Measurements from ENCODE around the gene GEMIN4.

The GEMIN4 gene

GRCh38 chr17:752002-752619 lies at the start of gene GEMIN4 (continued):
- no peak for TF ChIP-seq ZNF560 (tag by site-specific recombination; IDR thresholded peaks at IDR 0.05; ENCODE audit: borderline replicate concordance)
- TF ChIP-seq ZNF416 (tag by site-specific recombination; IDR thresholded peaks at IDR 0.05) = no peak
- no peak for TF ChIP-seq MZF1 (tag by site-specific recombination; IDR thresholded peaks at IDR 0.05; ENCODE audit: borderline replicate concordance)
- TF ChIP-seq ZSCAN23 (tag by site-specific recombination; IDR thresholded peaks at IDR 0.05) = 0 out of 2 replicates have a peak, but pooled peaks have one; percentile 38
- TF ChIP-seq ZNF2 (tag by site-specific recombination; IDR thresholded peaks at IDR 0.05) = peak; percentile 80
- TF ChIP-seq KLF16 (tag by site-specific recombination; IDR thresholded peaks at IDR 0.05) = peak; percentile 88
- TF ChIP-seq BCL11A (tag by site-specific recombination; IDR thresholded peaks at IDR 0.05; ENCODE audit: low read depth) = no peak
- TF ChIP-seq ZNF398 (tag by site-specific recombination; IDR thresholded peaks at IDR 0.05) = no peak; the same call in 1 of the 2 replicates
- peak; percentile 81 for TF ChIP-seq ZBTB20 (tag by site-specific recombination; IDR thresholded peaks at IDR 0.05)
- peak; percentile 43; the same call in 1 of the 2 replicates for TF ChIP-seq ZNF391 (tag by site-specific recombination; IDR thresholded peaks at IDR 0.05; ENCODE audit: borderline replicate concordance, low read depth)
- TF ChIP-seq ZNF701 (tag by site-specific recombination; IDR thresholded peaks at IDR 0.05) = no peak
- TF ChIP-seq ZNF549 (tag by site-specific recombination; IDR thresholded peaks at IDR 0.05) = no peak
- peak; percentile 76 for TF ChIP-seq YY1 (tag by site-specific recombination; IDR thresholded peaks at IDR 0.05)
- TF ChIP-seq PATZ1 (tag by site-specific recombination; IDR thresholded peaks at IDR 0.05) = peak; percentile 93
- TF ChIP-seq ZNF37A (tag by site-specific recombination; IDR thresholded peaks at IDR 0.05) = no peak
- TF ChIP-seq ZNF157 (tag by site-specific recombination; IDR thresholded peaks at IDR 0.05) = no peak
- TF ChIP-seq HOXC10 (CRISPR knock-in tag; IDR thresholded peaks at IDR 0.05) = peak; percentile 94; the same call in 1 of the 2 replicates
- no peak for TF ChIP-seq ZNF140 (tag by site-specific recombination; IDR thresholded peaks at IDR 0.05)
- TF ChIP-seq TSHZ1 (tag by site-specific recombination; IDR thresholded peaks at IDR 0.05; ENCODE audit: borderline replicate concordance) = no peak
- TF ChIP-seq BCL6B (tag by site-specific recombination; IDR thresholded peaks at IDR 0.05) = no peak
- TF ChIP-seq EGR2 (tag by site-specific recombination; IDR thresholded peaks at IDR 0.05; ENCODE audit: low read depth) = peak; percentile 92
- no peak for TF ChIP-seq ZNF146 (tag by site-specific recombination; IDR thresholded peaks at IDR 0.05)
- TF ChIP-seq ZFHX2 (tag by site-specific recombination; conservative IDR thresholded peaks at IDR 0.05) = peak; percentile 95
- TF ChIP-seq ZNF169 (tag by site-specific recombination; IDR thresholded peaks at IDR 0.05) = no peak
- TF ChIP-seq ZNF600 (tag by site-specific recombination; IDR thresholded peaks at IDR 0.05) = peak; percentile 78
- peak; percentile 93 for TF ChIP-seq ZNF501 (tag by site-specific recombination; IDR thresholded peaks at IDR 0.05)
- TF ChIP-seq ZNF558 (tag by site-specific recombination; IDR thresholded peaks at IDR 0.05) = no peak
- peak; percentile 74 for TF ChIP-seq ZBTB48 (tag by site-specific recombination; IDR thresholded peaks at IDR 0.05)
- no peak for TF ChIP-seq ZNF16 (tag by site-specific recombination; IDR thresholded peaks at IDR 0.05; ENCODE audit: low read depth)
- no peak for TF ChIP-seq ZNF621 (tag by site-specific recombination; IDR thresholded peaks at IDR 0.05)
- TF ChIP-seq ZNF324 (tag by site-specific recombination; IDR thresholded peaks at IDR 0.05) = peak; percentile 67; the same call in 1 of the 2 replicates
- TF ChIP-seq GLIS2 (tag by site-specific recombination; IDR thresholded peaks at IDR 0.05) = peak; percentile 96
- peak; percentile 82 for TF ChIP-seq SP2 (tag by site-specific recombination; IDR thresholded peaks at IDR 0.05)
